ENCODE data around the gene GATD1.
"Not testable (repeated sequence)": the region's sequence is repeated elsewhere in the genome, so short reads cannot be mapped to it uniquely, and the experiment has no call there.

The GATD1 gene

DNA sequence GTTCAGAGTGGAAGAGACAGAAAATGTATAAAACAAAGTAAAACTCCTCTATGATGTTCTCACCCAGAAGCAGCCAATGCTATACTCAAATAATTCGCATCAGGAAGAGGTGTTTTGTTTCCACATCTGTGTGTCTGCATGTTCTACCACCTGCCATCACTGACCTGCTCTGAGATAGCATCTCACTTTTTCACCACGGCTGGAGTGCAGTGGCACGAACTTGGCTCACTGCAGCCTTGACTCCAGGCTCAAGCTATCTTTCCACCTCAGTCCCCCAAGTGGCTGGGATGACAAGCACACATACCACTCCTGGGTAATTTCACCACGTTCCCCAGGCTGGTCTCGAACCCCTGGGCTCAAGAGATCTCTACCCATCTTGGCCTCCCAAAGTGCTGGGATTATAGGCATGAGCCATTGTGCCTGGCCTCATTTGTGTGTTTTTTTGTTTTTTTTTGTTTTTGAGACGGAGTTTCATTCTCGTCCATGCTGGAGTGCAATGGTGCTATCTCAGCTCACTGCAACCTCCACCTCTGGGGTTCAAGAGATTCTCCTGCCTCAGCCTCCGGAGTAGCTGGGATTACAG, 15.7 kb downstream of the GATD1 start:
- DNase-seq: no peak

DNA sequence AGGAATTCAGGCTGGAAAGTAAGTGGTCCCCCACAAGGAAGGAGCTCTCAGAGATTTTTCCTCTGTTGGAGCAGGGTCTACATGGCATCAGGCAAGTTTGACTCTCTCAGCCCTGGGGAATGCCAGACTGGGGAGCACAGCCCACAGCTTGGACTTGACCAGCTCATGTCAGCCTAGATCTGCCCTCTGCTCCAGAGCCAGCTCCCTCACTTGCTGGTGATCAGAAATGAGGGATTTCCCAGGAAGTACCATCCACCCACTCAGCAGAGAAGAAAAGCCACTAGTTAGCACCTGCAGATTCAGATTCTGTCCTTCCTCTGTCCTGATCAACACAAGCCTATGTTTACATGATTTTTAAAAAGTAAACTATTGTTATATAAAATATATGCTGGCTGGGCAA, 17.1 kb downstream of the GATD1 start:
- no peak for DNase-seq

DNA sequence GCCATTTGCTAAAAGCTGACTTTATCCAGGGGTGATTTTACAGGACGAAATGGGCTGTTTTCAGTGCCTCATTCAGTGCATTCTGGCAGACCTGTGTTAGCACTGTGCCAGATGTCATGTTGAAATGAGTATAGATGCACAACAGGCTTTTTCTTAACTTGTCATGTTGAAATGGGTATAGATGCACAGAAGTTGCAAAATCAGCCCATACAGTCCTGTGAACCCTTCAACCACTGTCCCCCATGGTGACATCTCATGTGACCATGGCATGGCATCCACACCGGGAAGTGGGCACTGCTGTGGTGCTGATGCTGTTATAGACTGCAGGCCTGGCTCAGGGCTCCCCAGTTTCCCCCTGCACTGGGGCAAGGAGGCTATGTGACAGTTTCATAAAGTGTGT, 27.6 kb downstream of the GATD1 start:
- DNase-seq: no peak

- DNase-seq: no peak
Measured at GRCh38 chr11:748007-748359, 29.3 kb downstream of the GATD1 start.

DNA sequence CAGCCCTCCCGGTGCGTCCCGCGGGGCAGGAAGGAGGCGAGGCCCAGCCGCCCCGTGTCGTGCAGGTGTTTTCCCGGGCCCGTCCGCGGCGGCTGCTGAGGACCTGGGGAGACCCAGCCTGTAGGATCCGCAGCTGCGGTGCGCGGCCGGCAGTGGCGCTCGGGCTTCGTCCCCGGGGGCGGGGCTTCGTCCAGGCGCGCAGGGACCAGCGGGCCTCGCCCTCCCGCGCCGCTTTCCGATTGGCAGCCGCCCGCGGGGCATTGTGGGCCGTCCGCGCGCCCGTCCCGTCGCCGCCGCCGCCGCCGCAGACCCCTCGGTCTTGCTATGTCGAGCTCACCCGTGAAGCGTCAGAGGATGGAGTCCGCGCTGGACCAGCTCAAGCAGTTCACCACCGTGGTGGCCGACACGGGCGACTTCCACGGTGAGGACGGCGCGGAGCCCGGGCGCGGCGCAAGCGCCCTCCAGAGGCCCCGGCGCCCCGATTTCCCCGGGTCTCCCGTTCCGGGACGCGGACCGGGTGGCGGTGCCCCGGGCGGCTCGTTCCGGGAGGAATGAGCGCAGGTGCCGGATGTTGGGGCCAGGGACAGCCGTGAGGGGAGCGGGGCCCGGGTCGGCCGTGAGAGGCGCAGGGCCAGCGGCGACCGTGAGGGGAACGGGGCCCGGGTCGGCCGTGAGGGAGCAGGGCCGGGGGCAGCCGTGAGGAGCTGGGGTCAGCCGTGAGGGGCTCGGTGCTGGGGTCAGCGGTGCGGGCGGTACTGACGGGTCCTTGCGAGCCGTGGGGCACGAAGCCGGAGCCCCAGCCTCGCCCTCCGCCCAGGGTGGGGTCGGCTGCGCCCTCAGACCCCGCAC, 29.9 kb downstream of the GATD1 start, which contains the start of gene TALDO1:
TALDO1 (plus strand) TSS at position 307 of the 849 bp plus-strand sequence; CDS start at position 325, 18 bp downstream.
- peak; percentile 87 for DNase-seq

- DNase-seq: peak; percentile 42
Measured at GRCh38 chr11:746289-747157, 30.8 kb downstream of the GATD1 start.

DNA sequence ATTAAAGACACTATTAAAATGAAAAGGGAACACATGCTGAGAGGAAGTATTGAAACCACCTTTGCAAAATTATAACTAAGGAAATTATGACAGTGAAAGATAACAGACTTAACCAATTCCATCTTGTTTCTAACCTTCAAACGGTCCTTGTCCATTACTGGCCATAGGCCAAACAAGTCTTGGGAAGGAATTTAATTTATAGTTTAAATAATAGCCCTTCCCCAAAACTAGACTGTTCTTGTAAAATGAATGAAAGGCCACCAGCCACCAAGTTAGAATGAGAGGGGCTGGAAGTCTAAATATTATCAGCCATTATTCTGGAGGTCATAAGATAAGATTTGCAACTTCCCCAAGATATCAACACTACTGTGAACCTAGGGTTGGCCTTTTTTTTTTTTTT, 31.9 kb downstream of the GATD1 start:
- no peak for DNase-seq

GRCh38 chr11:742571-743201, 34.6 kb downstream of the GATD1 start:
- DNase-seq: no peak

DNA sequence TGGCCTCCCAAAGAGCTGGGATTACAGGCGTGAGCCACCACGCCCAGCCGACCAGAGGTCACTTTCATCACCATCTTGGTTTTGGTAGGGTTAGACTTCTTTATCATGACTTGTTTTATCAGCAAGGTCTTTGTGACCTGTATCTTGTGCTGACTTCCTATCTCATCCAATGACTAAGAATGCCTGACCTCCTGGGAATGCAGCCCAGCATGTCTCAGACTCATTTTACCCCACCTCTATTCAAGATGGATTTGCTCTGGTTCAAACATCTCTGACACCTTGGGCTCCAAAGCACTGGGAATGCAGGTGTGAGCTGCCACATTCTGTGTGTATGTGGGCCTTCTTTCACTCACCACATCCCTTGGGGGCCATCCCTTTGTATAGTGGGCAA, 35.1 kb downstream of the GATD1 start:
- DNase-seq: no peak

- DNase-seq: not testable (repeated sequence)
Measured at GRCh38 chr11:737899-738298, 39.4 kb downstream of the GATD1 start.

- DNase-seq: no peak
Measured at GRCh38 chr11:737366-737765, 39.9 kb downstream of the GATD1 start.

DNA sequence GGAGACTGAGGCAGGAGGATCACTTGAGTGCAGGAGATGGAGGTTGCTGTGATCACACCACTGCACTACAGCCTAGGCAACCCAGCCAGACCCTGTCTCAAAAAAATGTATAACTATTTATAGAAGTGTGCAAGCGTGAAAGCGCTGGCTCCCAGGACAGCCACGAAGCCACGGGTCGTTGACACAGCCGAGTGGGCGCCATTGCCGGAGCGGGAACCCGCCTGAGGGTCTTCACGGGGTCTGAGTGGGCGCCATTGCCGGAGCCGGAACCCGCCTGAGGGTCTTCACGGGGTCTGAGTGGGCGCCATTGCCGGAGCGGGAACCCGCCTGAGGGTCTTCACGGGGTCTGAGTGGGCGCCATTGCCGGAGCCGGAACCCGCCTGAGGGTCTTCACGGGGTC, 42.7 kb downstream of the GATD1 start:
- DNase-seq: not testable (repeated sequence)

GRCh38 chr11:733072-733471, 44.2 kb downstream of the GATD1 start:
- no peak for DNase-seq

DNA sequence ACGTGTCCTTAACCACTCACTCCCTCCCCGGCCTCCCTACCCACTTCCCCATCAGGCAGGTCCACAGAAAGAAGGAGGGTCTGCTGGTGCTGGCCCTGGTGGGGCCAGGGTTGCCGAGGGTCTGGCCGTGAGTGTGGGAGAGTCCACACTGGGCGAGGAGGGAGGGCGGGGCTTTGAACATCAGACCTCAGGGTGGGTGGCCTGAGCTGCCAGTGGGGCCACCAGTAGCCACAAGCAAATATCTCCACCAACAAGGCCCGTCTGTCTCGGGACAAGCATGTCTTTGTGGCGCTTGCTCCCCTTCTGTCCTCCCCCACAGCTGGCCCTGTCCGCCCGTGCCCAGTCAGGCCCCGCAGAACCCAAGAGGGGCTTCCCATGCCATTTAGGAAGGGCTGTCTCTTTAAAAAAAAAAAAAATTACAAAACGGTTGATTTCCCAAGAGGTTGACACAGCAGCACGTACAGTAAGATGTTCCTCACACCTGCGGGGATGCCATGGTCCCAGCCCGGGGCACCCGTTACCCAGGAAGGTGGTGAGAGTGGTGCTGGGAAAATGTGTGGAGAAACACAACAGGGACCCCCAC, 47.7 kb downstream of the GATD1 start:
- DNase-seq: no peak

- DNase-seq: no peak
Measured at GRCh38 chr11:728901-729491, 48.3 kb downstream of the GATD1 start.

- DNase-seq: peak; percentile 84
Measured at GRCh38 chr11:727859-728748, 49.2 kb downstream of the GATD1 start.

DNA sequence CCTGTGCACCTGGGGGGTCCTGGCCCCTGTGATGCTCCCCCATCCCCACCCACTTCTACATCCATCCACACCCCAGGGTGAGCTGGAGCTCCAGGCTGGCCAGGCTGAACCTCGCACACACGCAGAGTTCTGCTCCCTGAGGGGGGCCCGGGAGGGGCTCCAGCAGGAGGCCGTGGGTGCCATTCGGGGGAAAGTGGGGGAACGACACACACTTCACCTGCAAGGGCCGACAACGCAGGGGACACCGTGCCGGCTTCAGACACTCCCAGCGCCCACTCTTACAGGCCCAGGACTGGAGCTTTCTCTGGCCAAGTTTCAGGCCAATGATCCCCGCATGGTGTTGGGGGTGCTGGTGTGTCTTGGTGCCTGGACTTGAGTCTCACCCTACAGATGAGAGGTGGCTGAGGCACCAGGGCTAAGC, 50.0 kb downstream of the GATD1 start:
- DNase-seq: no peak

DNA sequence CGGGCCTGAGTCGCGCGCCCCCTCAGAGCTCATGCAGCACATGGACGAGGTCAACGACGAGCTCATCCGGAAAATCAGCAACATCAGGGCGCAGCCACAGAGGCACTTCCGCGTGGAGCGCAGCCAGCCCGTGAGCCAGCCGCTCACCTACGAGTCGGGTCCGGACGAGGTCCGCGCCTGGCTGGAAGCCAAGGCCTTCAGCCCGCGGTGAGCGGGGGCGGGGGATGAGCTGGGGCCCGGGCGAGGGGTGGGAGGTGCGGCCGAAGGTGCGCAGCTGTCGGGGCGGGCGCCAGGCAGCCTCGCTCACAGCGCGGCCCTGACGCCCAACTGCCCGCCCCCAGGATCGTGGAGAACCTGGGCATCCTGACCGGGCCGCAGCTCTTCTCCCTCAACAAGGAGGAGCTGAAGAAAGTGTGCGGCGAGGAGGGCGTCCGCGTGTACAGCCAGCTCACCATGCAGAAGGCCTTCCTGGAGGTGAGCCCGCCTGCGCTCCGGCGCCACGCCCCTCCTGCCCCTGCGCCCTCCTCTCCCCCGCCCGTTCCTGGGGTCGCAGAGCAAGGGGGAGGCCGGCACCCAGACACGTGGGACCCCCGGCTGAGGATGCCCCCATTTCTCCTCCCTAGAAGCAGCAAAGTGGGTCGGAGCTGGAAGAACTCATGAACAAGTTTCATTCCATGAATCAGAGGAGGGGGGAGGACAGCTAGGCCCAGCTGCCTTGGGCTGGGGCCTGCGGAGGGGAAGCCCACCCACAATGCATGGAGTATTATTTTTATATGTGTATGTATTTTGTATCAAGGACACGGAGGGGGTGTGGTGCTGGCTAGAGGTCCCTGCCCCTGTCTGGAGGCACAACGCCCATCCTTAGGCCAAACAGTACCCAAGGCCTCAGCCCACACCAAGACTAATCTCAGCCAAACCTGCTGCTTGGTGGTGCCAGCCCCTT, 50.7 kb downstream of the GATD1 start:
- peak; percentile 56 for DNase-seq

GRCh38 chr11:725624-726202, 51.6 kb downstream of the GATD1 start:
- DNase-seq: no peak

Measured in activated naive CD4-positive, alpha-beta T cell treated with Interleukin-2 at 50 U/mL for 16 hours (primary cell).